ENCODE measurements around the gene CFAP97D2. TPM values are rescaled to one million over a fixed set of nuclear protein-coding genes. Genes with fewer than 3 reads are reported as not detected.
A peak's percentile ranks its signal among the peaks of the same experiment; 100 is the strongest.

Gene CFAP97D2
- total and polyA plus RNA-seq, 4 donors, result 1.3 to 3.7 (median 1.5) TPM

DNA sequence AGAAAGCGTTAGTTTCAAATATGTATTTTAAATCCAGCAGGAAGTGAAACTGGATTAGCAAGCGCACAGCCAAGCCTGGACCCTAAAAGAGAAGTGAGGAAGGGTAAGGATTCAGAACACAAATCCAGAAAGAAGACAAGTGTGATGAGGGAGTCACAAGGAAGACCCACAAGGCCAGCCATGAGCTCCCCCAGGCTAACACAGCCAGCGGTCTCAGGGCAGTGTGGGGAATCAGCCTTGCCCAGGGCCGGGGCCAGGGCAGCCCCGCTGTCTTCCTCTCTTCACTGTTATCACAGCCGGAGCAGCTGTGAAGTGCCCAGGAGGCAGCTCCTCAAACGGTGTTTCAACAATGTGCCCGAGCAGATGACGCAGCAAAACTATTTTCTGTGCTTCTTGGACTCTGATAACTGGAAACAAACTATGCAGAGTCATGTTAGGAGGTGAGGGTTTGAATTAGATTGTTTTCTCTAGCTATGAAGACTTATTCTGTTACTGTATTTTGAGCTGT, 43.5 kb downstream of the CFAP97D2 start:
- ATAC-seq (ENCODE audit: insufficient read depth, low FRiP score) (no peak), DNase-seq (peak; percentile 37 to 61 (median 56))
- 23 to 34% methylated on average over 9 of the region's 9 CpGs for WGBS, 2 donors
- no peaks in the 10 kb centered on the region for H3K36me3 ChIP-seq (ENCODE audit: control insufficient read depth in 4 of 4, insufficient read depth in 4 of 4, low read length in 4 of 4)
- H3K4me1 ChIP-seq (ENCODE audit: control insufficient read depth in 5 of 5, insufficient read depth in 5 of 5, low read length in 5 of 5), result no peaks in the 10 kb centered on the region
- no peak overlapping the region for H3K27ac ChIP-seq (ENCODE audit: low read depth in 1 of 2, low read length in 1 of 2)
- peak overlapping the region in 1 of 2 donors; percentile 49 for H3K9ac ChIP-seq (ENCODE audit: insufficient read depth in 1 of 2, low read length in 2 of 2)
- peaks cover 0 to 4% (median 4%) of the 10 kb centered on the region in 3 donors for H3K27me3 ChIP-seq (ENCODE audit: control insufficient read depth in 3 of 3, insufficient read depth in 3 of 3, low read length in 2 of 3)
- H3K9me3 ChIP-seq (ENCODE audit: control insufficient read depth in 4 of 4, insufficient read depth in 3 of 4, low read length in 3 of 4), result no peaks in the 10 kb centered on the region
- no peak overlapping the region for H3K4me3 ChIP-seq
- TF ChIP-seq, protein P1, sequence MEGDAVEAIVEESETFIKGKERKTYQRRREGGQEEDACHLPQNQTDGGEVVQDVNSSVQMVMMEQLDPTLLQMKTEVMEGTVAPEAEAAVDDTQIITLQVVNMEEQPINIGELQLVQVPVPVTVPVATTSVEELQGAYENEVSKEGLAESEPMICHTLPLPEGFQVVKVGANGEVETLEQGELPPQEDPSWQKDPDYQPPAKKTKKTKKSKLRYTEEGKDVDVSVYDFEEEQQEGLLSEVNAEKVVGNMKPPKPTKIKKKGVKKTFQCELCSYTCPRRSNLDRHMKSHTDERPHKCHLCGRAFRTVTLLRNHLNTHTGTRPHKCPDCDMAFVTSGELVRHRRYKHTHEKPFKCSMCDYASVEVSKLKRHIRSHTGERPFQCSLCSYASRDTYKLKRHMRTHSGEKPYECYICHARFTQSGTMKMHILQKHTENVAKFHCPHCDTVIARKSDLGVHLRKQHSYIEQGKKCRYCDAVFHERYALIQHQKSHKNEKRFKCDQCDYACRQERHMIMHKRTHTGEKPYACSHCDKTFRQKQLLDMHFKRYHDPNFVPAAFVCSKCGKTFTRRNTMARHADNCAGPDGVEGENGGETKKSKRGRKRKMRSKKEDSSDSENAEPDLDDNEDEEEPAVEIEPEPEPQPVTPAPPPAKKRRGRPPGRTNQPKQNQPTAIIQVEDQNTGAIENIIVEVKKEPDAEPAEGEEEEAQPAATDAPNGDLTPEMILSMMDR (IDR thresholded peaks at IDR 0.05; ENCODE audit: control extremely low read depth, extremely low read depth), result no peak

DNA sequence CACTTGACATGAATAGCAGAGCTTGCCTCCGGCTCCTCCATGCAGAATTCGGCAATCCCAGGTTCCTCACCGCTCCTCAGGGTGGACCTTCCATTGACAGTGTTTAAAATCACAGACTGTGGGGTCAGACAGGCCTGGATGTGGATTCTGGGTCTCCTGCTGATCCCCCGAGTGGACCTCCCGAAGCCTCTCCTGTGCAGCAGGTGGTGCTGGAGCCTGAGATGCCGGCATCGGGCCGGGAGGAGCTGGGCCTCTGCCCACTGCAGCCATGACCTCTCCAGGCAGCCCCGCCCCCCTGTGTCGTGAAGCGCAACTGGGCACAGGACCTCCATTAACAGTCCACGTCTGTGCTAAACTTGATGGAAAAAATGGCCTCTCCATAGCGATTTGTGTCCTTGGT, 45.1 kb downstream of the CFAP97D2 start:
- Histone ChIP-seq H3K36me3 (ENCODE audit: control insufficient read depth in 4 of 4, insufficient read depth in 4 of 4, low read length in 4 of 4) (no peaks in the 10 kb centered on the region), H3K4me3 (no peak overlapping the region), H3K27ac (ENCODE audit: low read depth in 1 of 2, low read length in 1 of 2) (no peak overlapping the region), H3K27me3 (ENCODE audit: control insufficient read depth in 3 of 3, insufficient read depth in 3 of 3, low read length in 2 of 3) (peaks cover 0 to 21% (median 19%) of the 10 kb centered on the region in 3 donors), H3K9ac (ENCODE audit: insufficient read depth in 1 of 2, low read length in 2 of 2) (no peak overlapping the region), H3K4me1 (ENCODE audit: control insufficient read depth in 5 of 5, insufficient read depth in 5 of 5, low read length in 5 of 5) (no peaks in the 10 kb centered on the region), H3K9me3 (ENCODE audit: control insufficient read depth in 4 of 4, insufficient read depth in 3 of 4, low read length in 3 of 4) (no peaks in the 10 kb centered on the region)
- 94 to 97% methylated on average over 13 of the region's 13 CpGs for whole genome bisulfite sequencing, 2 donors
- ATAC-seq (ENCODE audit: insufficient read depth, low FRiP score) (no peak), DNase-seq (no peak)
- TF ChIP-seq, protein P1 (IDR thresholded peaks at IDR 0.05; ENCODE audit: control extremely low read depth, extremely low read depth), result no peak

DNA sequence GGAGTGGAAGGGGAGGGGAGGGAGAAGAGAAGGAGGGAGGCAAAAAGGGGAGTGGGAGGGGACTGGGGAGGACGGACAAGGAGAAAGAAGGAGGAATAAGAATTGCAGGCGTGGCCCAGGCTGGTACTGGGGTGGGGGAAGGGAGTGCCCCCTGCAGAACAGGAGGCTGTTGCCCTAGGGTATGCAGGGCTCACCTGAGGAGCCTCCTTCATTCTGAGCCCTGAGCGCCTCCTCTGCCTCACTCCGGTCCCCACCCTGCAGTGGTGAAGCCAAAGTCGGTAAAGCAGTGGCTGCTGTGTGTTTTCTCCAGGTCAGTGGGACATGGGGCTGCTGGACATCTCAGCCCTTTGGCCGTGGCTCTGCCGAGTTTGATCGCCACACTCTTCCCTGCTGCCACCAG, 46.6 kb downstream of the CFAP97D2 start:
- DNase-seq (no peak), ATAC-seq (ENCODE audit: insufficient read depth, low FRiP score) (no peak)
- WGBS, 2 donors, result 80% methylated on average over 8 of the region's 8 CpGs
- TF ChIP-seq, protein P1 (IDR thresholded peaks at IDR 0.05; ENCODE audit: control extremely low read depth, extremely low read depth), result no peak
- Histone ChIP-seq H3K4me1 (ENCODE audit: control insufficient read depth in 5 of 5, insufficient read depth in 5 of 5, low read length in 5 of 5) (no peaks in the 10 kb centered on the region), H3K27me3 (ENCODE audit: control insufficient read depth in 3 of 3, insufficient read depth in 3 of 3, low read length in 2 of 3) (peaks cover 0 to 34% (median 28%) of the 10 kb centered on the region in 3 donors), H3K9me3 (ENCODE audit: control insufficient read depth in 4 of 4, insufficient read depth in 3 of 4, low read length in 3 of 4) (no peaks in the 10 kb centered on the region), H3K9ac (ENCODE audit: insufficient read depth in 1 of 2, low read length in 2 of 2) (no peak overlapping the region), H3K36me3 (ENCODE audit: control insufficient read depth in 4 of 4, insufficient read depth in 4 of 4, low read length in 4 of 4) (no peaks in the 10 kb centered on the region), H3K27ac (ENCODE audit: low read depth in 1 of 2, low read length in 1 of 2) (no peak overlapping the region), H3K4me3 (no peak overlapping the region)

DNA sequence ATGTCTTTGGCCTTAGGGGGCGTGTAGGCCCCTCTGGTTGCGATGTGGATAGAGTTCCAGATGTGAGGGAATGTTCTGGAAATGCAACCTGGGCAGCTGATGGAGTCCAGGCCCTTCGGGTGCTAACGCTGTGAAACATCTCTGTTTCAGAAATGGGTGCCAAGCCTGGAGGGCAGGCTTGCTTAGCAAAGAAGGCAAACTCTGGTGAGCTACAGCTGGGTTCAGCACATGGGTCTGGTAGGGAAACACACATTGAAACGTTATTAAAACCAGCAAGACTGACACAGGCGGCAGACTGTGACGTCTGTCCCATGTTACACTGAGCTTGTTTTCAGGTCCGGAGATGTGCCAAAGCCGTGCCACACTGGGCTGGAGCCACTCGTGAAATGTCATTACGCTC, 47.0 kb downstream of the CFAP97D2 start:
- Histone ChIP-seq H3K4me1 (ENCODE audit: control insufficient read depth in 5 of 5, insufficient read depth in 5 of 5, low read length in 5 of 5) (no peaks in the 10 kb centered on the region), H3K36me3 (ENCODE audit: control insufficient read depth in 4 of 4, insufficient read depth in 4 of 4, low read length in 4 of 4) (no peaks in the 10 kb centered on the region), H3K27me3 (ENCODE audit: control insufficient read depth in 3 of 3, insufficient read depth in 3 of 3, low read length in 2 of 3) (peaks cover 0 to 37% (median 32%) of the 10 kb centered on the region in 3 donors), H3K9ac (ENCODE audit: insufficient read depth in 1 of 2, low read length in 2 of 2) (no peak overlapping the region), H3K27ac (ENCODE audit: low read depth in 1 of 2, low read length in 1 of 2) (no peak overlapping the region), H3K4me3 (no peak overlapping the region), H3K9me3 (ENCODE audit: control insufficient read depth in 4 of 4, insufficient read depth in 3 of 4, low read length in 3 of 4) (no peaks in the 10 kb centered on the region)
- DNase-seq (no peak), ATAC-seq (ENCODE audit: insufficient read depth, low FRiP score) (no peak)
- 86 to 90% methylated on average over 11 of the region's 11 CpGs for WGBS, 2 donors
- TF ChIP-seq, protein P1 (IDR thresholded peaks at IDR 0.05; ENCODE audit: control extremely low read depth, extremely low read depth), result no peak

Measured in lung (tissue), 12 donors.